ENCODE measurements around the gene SLC12A2.

The SLC12A2 gene

GRCh38 chr5:128060644-128061385 is 22.8 kb upstream of the SLC12A2 start:
- H3K4me3 ChIP-seq (ENCODE audit: low read depth, low read length): no peak overlapping the region
- no peak for TF ChIP-seq CTCF (IDR thresholded peaks at IDR 0.05; ENCODE audit: low read depth, low read length)

GRCh38 chr5:128062172-128062746 is 21.3 kb upstream of the SLC12A2 start:
- no peak overlapping the region for H3K4me3 ChIP-seq (ENCODE audit: low read depth, low read length)

GRCh38 chr5:128074171-128074570 is 9.4 kb upstream of the SLC12A2 start:
- TF ChIP-seq CTCF (IDR thresholded peaks at IDR 0.05; ENCODE audit: low read depth, low read length): no peak
- H3K4me3 ChIP-seq (ENCODE audit: low read depth, low read length): no peak overlapping the region

More at GRCh38 chr5:128062172-128062746, 21.3 kb upstream of the SLC12A2 start:
- no peak for TF ChIP-seq CTCF (IDR thresholded peaks at IDR 0.05; ENCODE audit: low read depth, low read length)

- no peak for TF ChIP-seq CTCF (IDR thresholded peaks at IDR 0.05; ENCODE audit: low read depth, low read length)
- no peak overlapping the region for H3K4me3 ChIP-seq (ENCODE audit: low read depth, low read length)
Measured at GRCh38 chr5:128074953-128075352, 8.6 kb upstream of the SLC12A2 start.

GRCh38 chr5:128077526-128077925 is 6.0 kb upstream of the SLC12A2 start:
- TF ChIP-seq CTCF (IDR thresholded peaks at IDR 0.05; ENCODE audit: low read depth, low read length): no peak
- H3K4me3 ChIP-seq (ENCODE audit: low read depth, low read length): no peak overlapping the region

GRCh38 chr5:128081111-128081851 is 2.3 kb upstream of the SLC12A2 start:
- no peak for TF ChIP-seq CTCF (IDR thresholded peaks at IDR 0.05; ENCODE audit: low read depth, low read length)
- H3K4me3 ChIP-seq (ENCODE audit: low read depth, low read length): peak overlapping the region; percentile 86
